HG03095 (cell line): ENCODE results near the gene MIA.
"Not testable (repeated sequence)": the region's sequence is repeated elsewhere in the genome, so short reads cannot be mapped to it uniquely, and the experiment has no call there.

Experiments used
- ATAC-seq: cut with Tn5 transposase; IDR thresholded peaks from one replicate; pipeline ENCODE4 v1.9.1; 2021; ENCODE audit warnings: moderate library complexity; ENCODE audit not compliant: unreplicated experiment

MIA gene

GRCh38 chr19:40750058-40750873 is 25.1 kb upstream of the MIA start, which contains the start of gene ACTMAP:
Gene ACTMAP (minus strand): TSS chr19:40750477. CDS start chr19:40749803, 674 bp downstream.
- ATAC-seq: peak; percentile 77

- peak; percentile 47 for ATAC-seq
These were observed 24.3 kb upstream of the MIA start, which contains the start of gene SNRPA for GRCh38 chr19:40750874-40751537. Gene SNRPA (plus strand): TSS chr19:40751203. CDS start chr19:40751409, 206 bp downstream.

- no peak for ATAC-seq
These were observed 23.0 kb upstream of the MIA start for GRCh38 chr19:40752257-40752781.

GRCh38 chr19:40754611-40755247 is 20.6 kb upstream of the MIA start:
- ATAC-seq: no peak

GRCh38 chr19:40755248-40755624 is 20.1 kb upstream of the MIA start:
- ATAC-seq: no peak

GRCh38 chr19:40755791-40756190 is 19.5 kb upstream of the MIA start:
- no peak for ATAC-seq

GRCh38 chr19:40756502-40757110 is 18.7 kb upstream of the MIA start:
- no peak for ATAC-seq

GRCh38 chr19:40758491-40758890 is 16.8 kb upstream of the MIA start:
- no peak for ATAC-seq

GRCh38 chr19:40759352-40759751 is 16.0 kb upstream of the MIA start:
- ATAC-seq: no peak

GRCh38 chr19:40762754-40763470 is 12.4 kb upstream of the MIA start:
- no peak for ATAC-seq

- ATAC-seq: no peak
These were observed 11.8 kb upstream of the MIA start for GRCh38 chr19:40763526-40763925.

- no peak for ATAC-seq
These were observed 11.4 kb upstream of the MIA start for GRCh38 chr19:40763963-40764362.

GRCh38 chr19:40766385-40766784 is 8.9 kb upstream of the MIA start:
- ATAC-seq: not testable (repeated sequence)

- no peak for ATAC-seq
These were observed 6.5 kb upstream of the MIA start for GRCh38 chr19:40768869-40769268.

GRCh38 chr19:40771101-40771862 is 4.0 kb upstream of the MIA start:
- ATAC-seq: not testable (repeated sequence)

GRCh38 chr19:40775632-40776022 is 306 bp downstream of the MIA start:
- ATAC-seq: no peak

GRCh38 chr19:40776364-40776763 is 1.0 kb downstream of the MIA start:
- no peak for ATAC-seq

GRCh38 chr19:40776932-40777644 is 1.8 kb downstream of the MIA start:
- ATAC-seq: peak; percentile 53

- ATAC-seq: no peak
These were observed 2.3 kb downstream of the MIA start for GRCh38 chr19:40777645-40777936.
